Superior temporal gyrus (tissue), 1 donor: ENCODE measurements around the gene STK32B.

Source experiments
- DNase-seq: peaks from one replicate; pipeline ENCODE4 v3.0.0-alpha.2; 2016; ENCODE audit errors: extremely low spot score

STK32B gene

GRCh38 chr4:5361968-5362367 lies 310.7 kb downstream of the STK32B start:
- no peak for DNase-seq

GRCh38 chr4:5364406-5364805 lies 313.1 kb downstream of the STK32B start:
- DNase-seq = no peak

- no peak for DNase-seq
Observed at GRCh38 chr4:5365071-5366008, 314.1 kb downstream of the STK32B start.

- no peak for DNase-seq
Observed at GRCh38 chr4:5366009-5366386, 314.7 kb downstream of the STK32B start.

GRCh38 chr4:5366421-5366820 lies 315.1 kb downstream of the STK32B start:
- DNase-seq = no peak

GRCh38 chr4:5368426-5368825 lies 317.1 kb downstream of the STK32B start:
- DNase-seq = no peak

- no peak for DNase-seq
Observed at GRCh38 chr4:5370286-5370685, 319.0 kb downstream of the STK32B start.

- DNase-seq = no peak
Observed at GRCh38 chr4:5371415-5372190, 320.3 kb downstream of the STK32B start.

- DNase-seq = no peak
Observed at GRCh38 chr4:5372198-5372597, 320.9 kb downstream of the STK32B start.

- no peak for DNase-seq
Observed at GRCh38 chr4:5373327-5373726, 322.0 kb downstream of the STK32B start.

GRCh38 chr4:5374592-5374991 lies 323.3 kb downstream of the STK32B start:
- DNase-seq = no peak

- no peak for DNase-seq
Observed at GRCh38 chr4:5374994-5375393, 323.7 kb downstream of the STK32B start.

GRCh38 chr4:5376015-5376414 lies 324.7 kb downstream of the STK32B start:
- no peak for DNase-seq

GRCh38 chr4:5378002-5378401 lies 326.7 kb downstream of the STK32B start:
- no peak for DNase-seq

GRCh38 chr4:5379895-5380294 lies 328.6 kb downstream of the STK32B start:
- DNase-seq = no peak

- no peak for DNase-seq
Observed at GRCh38 chr4:5381961-5382441, 330.7 kb downstream of the STK32B start.

- DNase-seq = no peak
Observed at GRCh38 chr4:5383191-5383980, 332.1 kb downstream of the STK32B start.

GRCh38 chr4:5385741-5386311 lies 334.5 kb downstream of the STK32B start:
- DNase-seq = no peak

- DNase-seq = no peak
Observed at GRCh38 chr4:5386921-5387320, 335.6 kb downstream of the STK32B start.

- no peak for DNase-seq
Observed at GRCh38 chr4:5387457-5387856, 336.2 kb downstream of the STK32B start.

- DNase-seq = no peak
Observed at GRCh38 chr4:5389756-5390310, 338.6 kb downstream of the STK32B start.
